Measurements from ENCODE around the gene SLC10A1. TPM values are rescaled to one million over a fixed set of nuclear protein-coding genes. Genes with fewer than 3 reads are reported as not detected.

Gene SLC10A1
- total RNA-seq = not detected
- polyA plus RNA-seq = not detected
- long read RNA-seq, donor 1, partial matches to known transcripts = 0 of 1 reads
- long read RNA-seq, donor 1, other reads (novel, unspliced or antisense) = 1 of 1 reads
- long read RNA-seq, donor 2 = 0 reads
- long read RNA-seq, donor 3, partial matches to known transcripts = 0 of 2 reads
- long read RNA-seq, donor 3, other reads (novel, unspliced or antisense) = 2 of 2 reads

GRCh38 chr14:69796797-69797500 is at the start of gene SLC10A1:
TSS of gene SLC10A1 (minus strand) at chr14:69797241. CDS start at chr14:69797155, 86 bp downstream.
- DNase-seq (no peak), ATAC-seq (peak in 4 of 8 donors; percentile 21 to 50 (median 42))
- H3K9me3 ChIP-seq = no peaks in the 10 kb centered on the region
- H3K4me3 ChIP-seq = no peak within 1 kb of the TSS
- no peaks in the 10 kb centered on the region for H3K36me3 ChIP-seq
- 81 to 86% methylated on average over 11 of the region's 11 CpGs for WGBS, 2 donors
- no peak for TF ChIP-seq CTCF (IDR thresholded peaks at IDR 0.05)
- intact Hi-C loops (cut with DNase I) = no loop called here
- H3K27ac ChIP-seq = no peak within 1 kb of the TSS
- H3K4me1 ChIP-seq = peaks cover 0 to 5% (median 0%) of the 10 kb centered on the region in 9 donors
- peaks cover 0 to 5% (median 0%) of the 10 kb centered on the region in 7 donors for H3K27me3 ChIP-seq

- no peaks in the 10 kb centered on the region for H3K4me1 ChIP-seq
These were observed 48.7 kb upstream of the SLC10A1 start for GRCh38 chr14:69845787-69846186.

GRCh38 chr14:69845050-69845581 is 48.1 kb upstream of the SLC10A1 start:
- no peak for TF ChIP-seq CTCF (IDR thresholded peaks at IDR 0.05)
- Histone ChIP-seq H3K27me3 (peaks cover 0 to 66% (median 33%) of the 10 kb centered on the region in 7 donors), H3K9me3 (no peaks in the 10 kb centered on the region), H3K36me3 (no peaks in the 10 kb centered on the region), H3K4me3 (no peak overlapping the region), H3K4me1 (no peaks in the 10 kb centered on the region), H3K27ac (no peak overlapping the region)
- 60 to 63% methylated on average over 2 of the region's 2 CpGs for WGBS, 2 donors
- no peak for DNase-seq
- intact Hi-C loops (cut with DNase I) = no loop called here
- ATAC-seq = no peak

More at GRCh38 chr14:69845787-69846186, 48.7 kb upstream of the SLC10A1 start:
- H3K27me3 ChIP-seq = peaks cover 0 to 71% (median 33%) of the 10 kb centered on the region in 7 donors
- TF ChIP-seq CTCF (IDR thresholded peaks at IDR 0.05) = no peak
- no peak for DNase-seq
- no peak overlapping the region for H3K27ac ChIP-seq
- ATAC-seq = no peak
- H3K36me3 ChIP-seq = no peaks in the 10 kb centered on the region
- 36 to 44% methylated on average over 5 of the region's 5 CpGs for WGBS, 2 donors
- H3K9me3 ChIP-seq = no peaks in the 10 kb centered on the region
- intact Hi-C loops (cut with DNase I) = no loop called here
- H3K4me3 ChIP-seq = no peak overlapping the region

- TF ChIP-seq CTCF (IDR thresholded peaks at IDR 0.05) = no peak
- intact Hi-C loops (cut with DNase I) = no loop called here
- ATAC-seq (no peak), DNase-seq (no peak)
- Histone ChIP-seq H3K27ac (no peak overlapping the region), H3K9me3 (no peaks in the 10 kb centered on the region), H3K27me3 (peaks cover 0 to 65% (median 36%) of the 10 kb centered on the region in 7 donors), H3K4me1 (no peaks in the 10 kb centered on the region), H3K36me3 (no peaks in the 10 kb centered on the region), H3K4me3 (no peak overlapping the region)
- 88 to 92% methylated on average over 2 of the region's 2 CpGs for WGBS, 2 donors
These were observed 47.1 kb upstream of the SLC10A1 start for GRCh38 chr14:69844171-69844570.
